Measurements from ENCODE around the gene PCBP3.

The PCBP3 gene

GRCh38 chr21:45888386-45889009 lies 245.0 kb downstream of the PCBP3 start:
- TF ChIP-seq TAF1 (IDR thresholded peaks at IDR 0.05; ENCODE audit: borderline replicate concordance, low read depth, low read length) (no peak), POLR2A (IDR thresholded peaks at IDR 0.05; ENCODE audit: low read depth, low read length) (no peak), POLR2AphosphoS5 (IDR thresholded peaks at IDR 0.05; ENCODE audit: low read depth, low read length) (no peak)
- DNase-seq (ENCODE audit: insufficient read length), result no peak
- FAIRE-seq, result no peak

- no peak for DNase-seq (ENCODE audit: insufficient read length)
- TF ChIP-seq POLR2A (IDR thresholded peaks at IDR 0.05; ENCODE audit: low read depth, low read length), result no peak
- no peak for TF ChIP-seq TAF1 (IDR thresholded peaks at IDR 0.05; ENCODE audit: borderline replicate concordance, low read depth, low read length)
- no peak for TF ChIP-seq POLR2AphosphoS5 (IDR thresholded peaks at IDR 0.05; ENCODE audit: low read depth, low read length)
- FAIRE-seq, result no peak
Observed at GRCh38 chr21:45889256-45889655, 245.7 kb downstream of the PCBP3 start.

GRCh38 chr21:45889961-45890360 lies 246.4 kb downstream of the PCBP3 start:
- no peak for FAIRE-seq
- no peak for TF ChIP-seq POLR2AphosphoS5 (IDR thresholded peaks at IDR 0.05; ENCODE audit: low read depth, low read length)

GRCh38 chr21:45891388-45892155 lies 248.0 kb downstream of the PCBP3 start:
- DNase-seq (ENCODE audit: insufficient read length), result no peak
- no peak for FAIRE-seq
- TF ChIP-seq POLR2AphosphoS5 (IDR thresholded peaks at IDR 0.05; ENCODE audit: low read depth, low read length), result no peak
- TF ChIP-seq TAF1 (IDR thresholded peaks at IDR 0.05; ENCODE audit: borderline replicate concordance, low read depth, low read length), result no peak
- TF ChIP-seq POLR2A (IDR thresholded peaks at IDR 0.05; ENCODE audit: low read depth, low read length), result no peak

More at GRCh38 chr21:45889961-45890360, 246.4 kb downstream of the PCBP3 start:
- no peak for DNase-seq (ENCODE audit: insufficient read length)

GRCh38 chr21:45892156-45892915 lies 248.8 kb downstream of the PCBP3 start:
- TF ChIP-seq TAF1 (IDR thresholded peaks at IDR 0.05; ENCODE audit: borderline replicate concordance, low read depth, low read length), result no peak
- TF ChIP-seq POLR2A (IDR thresholded peaks at IDR 0.05; ENCODE audit: low read depth, low read length), result no peak
- TF ChIP-seq POLR2AphosphoS5 (IDR thresholded peaks at IDR 0.05; ENCODE audit: low read depth, low read length), result no peak
- no peak for DNase-seq (ENCODE audit: insufficient read length)
- FAIRE-seq, result no peak

GRCh38 chr21:45892916-45893739 lies 249.6 kb downstream of the PCBP3 start:
- FAIRE-seq (no peak), DNase-seq (ENCODE audit: insufficient read length) (no peak)
- TF ChIP-seq POLR2A (IDR thresholded peaks at IDR 0.05; ENCODE audit: low read depth, low read length) (no peak), TAF1 (IDR thresholded peaks at IDR 0.05; ENCODE audit: borderline replicate concordance, low read depth, low read length) (no peak), POLR2AphosphoS5 (IDR thresholded peaks at IDR 0.05; ENCODE audit: low read depth, low read length) (no peak)

GRCh38 chr21:45893740-45894449 lies 250.4 kb downstream of the PCBP3 start:
- DNase-seq (ENCODE audit: insufficient read length) (no peak), FAIRE-seq (no peak)

GRCh38 chr21:45894450-45894825 lies 250.9 kb downstream of the PCBP3 start:
- TF ChIP-seq POLR2A (IDR thresholded peaks at IDR 0.05; ENCODE audit: low read depth, low read length) (no peak), TAF1 (IDR thresholded peaks at IDR 0.05; ENCODE audit: borderline replicate concordance, low read depth, low read length) (no peak), POLR2AphosphoS5 (IDR thresholded peaks at IDR 0.05; ENCODE audit: low read depth, low read length) (no peak)
- DNase-seq (ENCODE audit: insufficient read length), result no peak
- no peak for FAIRE-seq

More at GRCh38 chr21:45893740-45894449, 250.4 kb downstream of the PCBP3 start:
- TF ChIP-seq TAF1 (IDR thresholded peaks at IDR 0.05; ENCODE audit: borderline replicate concordance, low read depth, low read length), result no peak
- no peak for TF ChIP-seq POLR2AphosphoS5 (IDR thresholded peaks at IDR 0.05; ENCODE audit: low read depth, low read length)
- no peak for TF ChIP-seq POLR2A (IDR thresholded peaks at IDR 0.05; ENCODE audit: low read depth, low read length)

- DNase-seq (ENCODE audit: insufficient read length) (no peak), FAIRE-seq (no peak)
- TF ChIP-seq TAF1 (IDR thresholded peaks at IDR 0.05; ENCODE audit: borderline replicate concordance, low read depth, low read length) (no peak), POLR2A (IDR thresholded peaks at IDR 0.05; ENCODE audit: low read depth, low read length) (no peak), POLR2AphosphoS5 (IDR thresholded peaks at IDR 0.05; ENCODE audit: low read depth, low read length) (no peak)
Observed at GRCh38 chr21:45894906-45895777, 251.6 kb downstream of the PCBP3 start.
